Ovary (tissue), 9 donors: Measurements from ENCODE around the gene TBXAS1. TPM values are rescaled to one million over a fixed set of nuclear protein-coding genes. Genes with fewer than 3 reads are reported as not detected.

Source experiments
- DNase-seq, 5 donors: peaks; one replicate each; pipeline ENCODE4 v3.0.0-alpha.2; 2019 to 2020
- H3K27ac ChIP-seq, 2 donors: fragments of 200-600 bp; one replicate each; pipeline versions ENCODE4 v1.5.1 to v1.8.0; 2019 to 2022
- H3K27me3 ChIP-seq: fragments of 200-600 bp; one replicate; pipeline ENCODE4 v1.8.0; 2022
- H3K36me3 ChIP-seq: fragments of 200-600 bp; sonication (generic); one replicate; pipeline ENCODE4 v1.5.1; 2019
- H3K4me1 ChIP-seq: one replicate; pipeline ENCODE4 v1.8.1; 2013; ENCODE audit warnings: mild to moderate bottlenecking, moderate library complexity; ENCODE audit not compliant: insufficient read depth
- H3K4me3 ChIP-seq: fragments of 200-600 bp; sonication (generic); one replicate; pipeline ENCODE4 v1.5.1; 2017
- H3K9me3 ChIP-seq, 2 donors: fragments of 200-600 bp in 1 of 2; sonication (generic) in 1 of 2; one replicate each; pipeline versions ENCODE4 v1.5.1 to v1.8.1; 2013 to 2019; ENCODE audit warnings: mild to moderate bottlenecking in 1 of 2, moderate library complexity in 1 of 2
- CTCF ChIP-seq, 3 donors: fragments of 450-650 bp in 2 of 3; fragments of 200-600 bp in 1 of 3; IDR thresholded peaks; one replicate each; pipeline versions ENCODE4 v1.5.1 to v1.8.0; 2016 to 2022; ENCODE audit warnings: antibody characterized with exemption in 3 of 3, mild to moderate bottlenecking in 1 of 3
- EP300 ChIP-seq: sonication (generic); formaldehyde crosslinking; IDR thresholded peaks from one replicate; pipeline ENCODE4 v1.6.1; 2017; ENCODE audit warnings: antibody characterized with exemption
- POLR2A ChIP-seq: fragments of 450-650 bp; IDR thresholded peaks from one replicate; pipeline ENCODE4 v1.6.1; 2017; ENCODE audit warnings: antibody characterized with exemption, mild to moderate bottlenecking, moderate library complexity
- WGBS, 3 donors: extraction: QIAGEN DNeasy Blood & Tissue Kit in 1 of 3; methylation state at CpG; one replicate each; pipeline versions ENCODE4 v1.1.5 to v1.1.7; 2013 to 2017; 5-methylcytosine and 5-hydroxymethylcytosine counted together
- intact Hi-C, 4 donors: fragments of 100-400 bp; cut with DNase I; formaldehyde crosslinking; loops; one replicate each; pipeline versions ENCODE4 v1.11.0 to v1.15.1; 2022 to 2023
- polyA plus RNA-seq, 2 donors: library from polyadenylated mRNA; stranded (reverse); fragments of 200-250 nt in 1 of 2; fragments of 350-450 nt in 1 of 2; fragmentation: Illumina TruSeq in 1 of 2; extraction: RNeasy Lipid Tissue Mini Kit (QIAGEN cat#74804) in 1 of 2; gene quantifications; one replicate each; pipeline ENCODE4 v1.2.3, GENCODE V29; 2013 to 2014
- total RNA-seq, 7 donors: library from RNA; depleted of rRNA in 2 of 7; stranded (reverse); fragments of >200 nt in 2 of 7; fragmentation: NEBNext Ultra II Directional in 3 of 7; extraction: Animal tissue kit (Norgen Biotek cat#: 25700) in 3 of 7; gene quantifications; one replicate each; pipeline versions ENCODE4 v1.1.0 to v1.2.4, GENCODE V29; 2016 to 2023
- donor health status: DM: no; HTN: no; CAD: no; lungs with moderate emphysema.
- donor health status: DM: no; HTN: no; CAD: no.
- donor health status: Bipolar disorder and iron deficiency.
- donor health status: DM: yes; HTN: yes; CAD: no.
- donor health status: DM: no; HTN: no; CAD: no.
- donor health status: DM: yes; HTN: yes; CAD: no.

The TBXAS1 gene
- total and polyA plus RNA-seq, 9 donors: 3.1 to 16.8 (median 9.0) TPM

GRCh38 chr7:139899328-139899955 is 70.4 kb downstream of the TBXAS1 start:
- Histone ChIP-seq H3K9me3 (no peaks in the 10 kb centered on the region), H3K36me3 (no peaks in the 10 kb centered on the region), H3K27me3 (no peaks in the 10 kb centered on the region), H3K4me3 (no peak overlapping the region), H3K4me1 (no peaks in the 10 kb centered on the region), H3K27ac (no peak overlapping the region)
- intact Hi-C loops: no loop called here
- DNase-seq: no peak
- TF ChIP-seq POLR2A: no peak
- no peak for TF ChIP-seq CTCF (IDR thresholded peaks at IDR 0.05)
- no peak for TF ChIP-seq EP300
- WGBS, 3 donors: 93 to 97% (median 94%) methylated on average over 5 of the region's 5 CpGs

- Histone ChIP-seq H3K27me3 (no peaks in the 10 kb centered on the region), H3K36me3 (no peaks in the 10 kb centered on the region), H3K9me3 (no peaks in the 10 kb centered on the region), H3K27ac (no peak overlapping the region), H3K4me3 (no peak overlapping the region), H3K4me1 (no peaks in the 10 kb centered on the region)
- DNase-seq: no peak
- WGBS, 3 donors: 85 to 90% (median 86%) methylated on average over 2 of the region's 2 CpGs
- no peak for TF ChIP-seq EP300
- no peak for TF ChIP-seq POLR2A
- no peak for TF ChIP-seq CTCF (IDR thresholded peaks at IDR 0.05)
- intact Hi-C loops: no loop called here
These were observed 71.3 kb downstream of the TBXAS1 start for GRCh38 chr7:139900326-139900725.

- TF ChIP-seq EP300 (no peak), POLR2A (no peak), CTCF (IDR thresholded peaks at IDR 0.05) (no peak)
- DNase-seq: no peak
- WGBS, 3 donors: 80 to 81% (median 81%) methylated on average over 6 of the region's 6 CpGs
- Histone ChIP-seq H3K36me3 (no peaks in the 10 kb centered on the region), H3K4me1 (no peaks in the 10 kb centered on the region), H3K27ac (no peak overlapping the region), H3K9me3 (no peaks in the 10 kb centered on the region), H3K4me3 (no peak overlapping the region), H3K27me3 (no peaks in the 10 kb centered on the region)
- intact Hi-C loops: no loop called here
These were observed 72.2 kb downstream of the TBXAS1 start for GRCh38 chr7:139901056-139901795.

- TF ChIP-seq POLR2A (no peak), CTCF (IDR thresholded peaks at IDR 0.05) (no peak), EP300 (no peak)
- intact Hi-C loops: no loop called here
- H3K4me3 ChIP-seq: no peak overlapping the region
- DNase-seq: no peak
- no peaks in the 10 kb centered on the region for H3K36me3 ChIP-seq
- no peaks in the 10 kb centered on the region for H3K27me3 ChIP-seq
- no peak overlapping the region for H3K27ac ChIP-seq
- no peaks in the 10 kb centered on the region for H3K9me3 ChIP-seq
- WGBS, 3 donors: 80 to 96% (median 91%) methylated on average over 3 of the region's 3 CpGs
- no peaks in the 10 kb centered on the region for H3K4me1 ChIP-seq
These were observed 72.8 kb downstream of the TBXAS1 start for GRCh38 chr7:139901901-139902300.
